ENCODE results near the gene KHSRP.

The KHSRP gene, protein sequence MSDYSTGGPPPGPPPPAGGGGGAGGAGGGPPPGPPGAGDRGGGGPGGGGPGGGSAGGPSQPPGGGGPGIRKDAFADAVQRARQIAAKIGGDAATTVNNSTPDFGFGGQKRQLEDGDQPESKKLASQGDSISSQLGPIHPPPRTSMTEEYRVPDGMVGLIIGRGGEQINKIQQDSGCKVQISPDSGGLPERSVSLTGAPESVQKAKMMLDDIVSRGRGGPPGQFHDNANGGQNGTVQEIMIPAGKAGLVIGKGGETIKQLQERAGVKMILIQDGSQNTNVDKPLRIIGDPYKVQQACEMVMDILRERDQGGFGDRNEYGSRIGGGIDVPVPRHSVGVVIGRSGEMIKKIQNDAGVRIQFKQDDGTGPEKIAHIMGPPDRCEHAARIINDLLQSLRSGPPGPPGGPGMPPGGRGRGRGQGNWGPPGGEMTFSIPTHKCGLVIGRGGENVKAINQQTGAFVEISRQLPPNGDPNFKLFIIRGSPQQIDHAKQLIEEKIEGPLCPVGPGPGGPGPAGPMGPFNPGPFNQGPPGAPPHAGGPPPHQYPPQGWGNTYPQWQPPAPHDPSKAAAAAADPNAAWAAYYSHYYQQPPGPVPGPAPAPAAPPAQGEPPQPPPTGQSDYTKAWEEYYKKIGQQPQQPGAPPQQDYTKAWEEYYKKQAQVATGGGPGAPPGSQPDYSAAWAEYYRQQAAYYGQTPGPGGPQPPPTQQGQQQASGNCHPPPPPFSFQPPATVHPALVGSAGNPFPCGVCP
- total RNA-seq, result 105 to 203 reads per million in 2 experiments

DNA sequence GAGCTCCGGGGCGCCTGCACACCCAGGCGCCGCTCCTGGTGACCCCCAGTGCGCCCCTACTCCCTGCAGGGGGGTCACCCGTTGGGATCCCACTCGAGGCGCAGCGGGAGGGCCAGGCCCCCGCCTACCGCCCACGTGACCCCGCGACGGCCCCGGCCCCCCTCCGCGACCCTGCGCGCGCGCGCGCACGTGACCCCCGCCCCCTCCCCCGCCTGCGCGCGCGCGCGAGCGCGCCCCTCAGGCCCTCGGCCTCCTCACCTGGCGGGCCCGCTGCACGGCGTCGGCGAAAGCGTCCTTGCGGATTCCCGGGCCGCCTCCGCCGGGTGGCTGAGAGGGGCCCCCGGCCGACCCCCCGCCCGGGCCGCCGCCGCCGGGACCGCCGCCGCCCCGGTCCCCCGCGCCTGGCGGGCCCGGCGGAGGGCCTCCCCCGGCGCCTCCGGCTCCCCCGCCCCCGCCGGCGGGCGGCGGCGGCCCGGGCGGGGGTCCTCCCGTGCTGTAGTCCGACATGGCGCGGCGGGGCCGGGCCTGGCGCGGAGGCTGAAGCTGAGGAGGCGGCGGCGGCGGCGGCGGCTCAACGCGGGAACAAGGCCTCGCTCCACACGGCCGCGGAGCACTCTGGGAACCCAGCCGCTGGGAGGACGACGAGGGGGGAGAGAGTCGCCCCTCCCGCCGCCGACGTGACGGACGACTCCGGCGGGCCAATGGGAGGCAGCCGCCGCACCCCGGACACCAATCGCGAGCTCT, at the start of gene KHSRP:
KHSRP (minus strand) TSS at position 617 of the 744 bp plus-strand sequence; CDS start at position 507, 110 bp downstream.
- no peak for DNase-seq (ENCODE audit: low read depth)

DNA sequence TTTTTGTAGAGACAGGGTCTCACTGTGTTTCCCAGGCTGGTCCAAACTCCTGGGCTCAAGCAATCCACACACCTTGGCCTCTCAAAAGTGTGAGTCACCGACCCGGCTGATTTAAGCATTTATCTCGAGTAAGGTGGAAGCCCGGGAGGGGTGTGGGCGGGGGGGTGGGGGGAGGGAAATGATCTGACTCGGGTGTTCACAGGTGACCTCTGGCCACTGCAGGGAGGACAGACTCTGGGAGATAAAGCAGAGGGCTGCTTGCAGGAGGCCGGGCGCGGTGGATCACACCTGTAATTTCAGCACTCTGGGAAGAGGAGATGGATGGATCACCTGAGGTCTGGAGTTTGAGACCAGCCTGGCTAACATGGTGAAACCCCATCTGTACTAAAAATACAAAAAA, 49.0 kb upstream of the KHSRP start:
- no peak for DNase-seq (ENCODE audit: low read depth)

DNA sequence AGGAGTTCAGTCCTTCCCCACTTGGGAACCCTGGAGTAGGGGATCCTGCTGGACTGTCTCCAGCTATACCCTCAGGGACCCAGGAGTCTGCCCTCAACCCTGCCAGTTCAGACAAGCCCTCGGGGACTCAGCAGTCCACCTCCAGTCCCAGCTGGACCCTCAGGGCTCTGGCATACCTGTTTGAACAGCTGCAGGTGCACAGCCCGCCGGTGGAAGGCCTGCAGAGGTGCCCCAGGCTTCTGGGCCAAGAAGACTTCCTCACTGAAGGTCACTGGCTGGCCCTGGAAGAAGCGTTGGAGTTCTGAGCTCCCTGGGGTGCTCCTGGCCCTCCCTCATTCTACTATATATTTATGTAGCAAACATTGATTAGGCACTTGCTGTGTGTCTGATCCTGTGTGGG, 48.1 kb upstream of the KHSRP start:
- DNase-seq (ENCODE audit: low read depth), result no peak

DNA sequence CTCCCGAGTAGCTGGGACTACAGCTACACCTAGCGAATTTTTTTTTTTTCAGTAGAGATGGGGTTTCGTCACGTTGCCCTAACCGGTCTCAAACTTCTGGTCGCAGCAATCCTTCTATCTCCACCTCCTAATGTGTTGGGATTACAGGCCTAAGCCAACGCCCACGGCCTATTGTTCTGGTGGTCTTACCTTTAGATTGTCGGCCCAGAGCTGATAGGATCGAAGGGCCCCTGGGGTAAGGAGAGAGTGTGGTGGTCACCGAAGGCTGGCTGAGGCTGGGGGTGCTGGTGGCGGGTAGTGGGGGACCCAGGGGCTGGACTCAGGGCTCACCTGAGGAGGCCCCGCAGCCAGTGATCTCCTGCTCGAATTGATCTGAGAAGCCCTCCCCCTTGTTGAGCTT, 46.5 kb upstream of the KHSRP start:
- no peak for DNase-seq (ENCODE audit: low read depth)

DNA sequence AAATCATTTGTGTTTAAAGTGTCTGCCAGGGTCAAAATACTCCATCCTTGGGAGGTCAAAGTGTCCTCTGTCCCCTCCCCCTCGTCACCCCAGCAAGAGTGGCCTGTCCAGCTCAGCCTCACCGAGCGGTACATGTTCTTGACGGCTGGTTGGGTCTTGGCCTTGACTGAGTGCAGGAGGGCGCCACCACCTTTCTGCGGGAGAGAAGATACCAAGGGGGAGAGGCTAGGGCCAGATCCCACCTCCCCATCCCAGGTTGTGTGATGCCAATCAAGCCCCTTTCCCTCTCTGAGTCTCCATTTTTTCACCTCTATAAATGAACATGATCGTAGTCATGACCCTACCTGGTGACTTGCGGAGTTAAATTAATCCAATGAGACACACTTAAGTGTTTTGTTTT, 45.6 kb upstream of the KHSRP start:
- DNase-seq (ENCODE audit: low read depth), result no peak

DNA sequence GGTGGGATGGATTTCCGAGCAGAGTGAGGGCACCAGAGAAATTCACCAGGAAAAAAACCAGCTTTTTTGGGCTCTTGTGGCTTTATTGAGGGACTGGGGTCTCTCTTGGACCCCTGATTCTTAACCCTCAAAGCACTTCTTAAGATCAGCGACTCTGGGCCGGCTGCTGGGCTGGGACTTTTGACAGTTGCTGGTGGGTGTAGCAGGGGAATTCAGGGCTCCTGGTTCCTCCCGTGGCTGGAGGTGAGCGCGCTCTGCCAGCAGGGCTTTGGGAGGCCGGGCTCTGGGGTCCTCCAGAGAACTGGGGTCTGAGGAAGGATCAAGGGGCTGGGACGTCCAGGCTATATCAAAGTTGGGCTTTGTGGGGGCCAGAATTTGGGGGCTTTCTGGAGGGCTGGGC, 42.8 kb upstream of the KHSRP start:
- no peak for DNase-seq (ENCODE audit: low read depth)

DNA sequence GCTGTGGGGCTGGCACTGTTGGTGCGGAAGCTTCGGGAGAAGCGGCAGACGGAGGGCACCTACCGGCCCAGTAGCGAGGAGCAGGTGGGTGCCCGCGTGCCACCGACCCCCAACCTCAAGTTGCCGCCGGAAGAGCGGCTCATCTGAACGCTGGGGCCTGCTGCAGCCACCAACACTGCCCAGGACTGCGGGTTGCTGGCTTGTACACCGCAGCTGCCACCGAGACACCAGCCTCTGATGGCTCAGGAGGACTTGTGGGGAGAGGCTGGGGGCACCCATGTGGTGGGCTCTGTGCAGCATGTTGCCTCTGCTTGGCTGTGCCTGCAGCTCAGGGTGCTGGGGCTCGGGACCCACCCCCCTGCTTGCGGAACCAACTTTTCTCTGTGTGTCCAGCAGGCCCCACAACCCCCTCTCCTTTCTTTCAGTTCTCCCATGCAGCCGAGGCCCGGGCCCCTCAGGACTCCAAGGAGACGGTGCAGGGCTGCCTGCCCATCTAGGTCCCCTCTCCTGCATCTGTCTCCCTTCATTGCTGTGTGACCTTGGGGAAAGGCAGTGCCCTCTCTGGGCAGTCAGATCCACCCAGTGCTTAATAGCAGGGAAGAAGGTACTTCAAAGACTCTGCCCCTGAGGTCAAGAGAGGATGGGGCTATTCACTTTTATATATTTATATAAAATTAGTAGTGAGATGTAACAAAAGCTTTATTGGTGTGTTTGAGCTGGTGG, 42.1 kb upstream of the KHSRP start:
- DNase-seq (ENCODE audit: low read depth), result no peak

DNA sequence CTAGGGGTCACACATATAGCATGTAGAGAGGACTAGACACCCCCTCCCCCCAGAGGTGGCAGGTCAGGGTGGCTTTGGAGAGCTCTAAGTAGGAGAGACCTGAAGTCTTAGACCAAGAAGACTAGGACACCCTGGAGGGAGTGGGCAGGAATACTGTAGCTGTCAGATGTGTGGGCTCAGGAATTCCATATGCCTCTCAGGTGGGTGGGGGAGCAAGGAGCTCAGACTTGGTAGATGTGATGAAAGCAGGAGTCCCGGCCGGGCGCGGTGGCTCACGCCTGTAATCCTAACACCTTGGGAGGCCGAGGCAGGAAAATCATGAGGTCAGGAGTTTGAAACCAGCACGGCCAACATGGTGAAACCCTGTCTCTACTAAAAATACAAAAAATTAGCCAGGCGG, 41.1 kb upstream of the KHSRP start:
- no peak for DNase-seq (ENCODE audit: low read depth)

DNA sequence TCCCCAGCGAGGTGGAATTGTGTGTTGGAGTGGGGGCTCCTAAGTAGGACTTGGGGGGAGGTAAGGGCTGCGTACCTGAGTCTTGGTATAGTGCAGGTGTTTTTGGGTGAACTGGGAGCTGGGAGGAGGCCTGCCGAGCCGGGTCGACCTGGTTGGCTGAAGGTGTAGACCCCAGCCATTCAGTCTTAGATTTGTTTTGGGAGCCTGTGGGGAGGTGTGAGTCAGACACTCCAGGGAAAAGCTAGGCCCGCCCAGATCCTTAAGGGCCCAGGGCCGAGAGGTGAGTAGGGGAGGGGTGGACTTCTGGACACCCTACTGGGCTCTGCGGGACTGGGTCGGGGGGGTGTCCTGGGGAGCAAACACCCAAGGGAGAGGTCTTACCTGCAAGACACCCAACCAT, 40.4 kb upstream of the KHSRP start:
- no peak for DNase-seq (ENCODE audit: low read depth)

DNA sequence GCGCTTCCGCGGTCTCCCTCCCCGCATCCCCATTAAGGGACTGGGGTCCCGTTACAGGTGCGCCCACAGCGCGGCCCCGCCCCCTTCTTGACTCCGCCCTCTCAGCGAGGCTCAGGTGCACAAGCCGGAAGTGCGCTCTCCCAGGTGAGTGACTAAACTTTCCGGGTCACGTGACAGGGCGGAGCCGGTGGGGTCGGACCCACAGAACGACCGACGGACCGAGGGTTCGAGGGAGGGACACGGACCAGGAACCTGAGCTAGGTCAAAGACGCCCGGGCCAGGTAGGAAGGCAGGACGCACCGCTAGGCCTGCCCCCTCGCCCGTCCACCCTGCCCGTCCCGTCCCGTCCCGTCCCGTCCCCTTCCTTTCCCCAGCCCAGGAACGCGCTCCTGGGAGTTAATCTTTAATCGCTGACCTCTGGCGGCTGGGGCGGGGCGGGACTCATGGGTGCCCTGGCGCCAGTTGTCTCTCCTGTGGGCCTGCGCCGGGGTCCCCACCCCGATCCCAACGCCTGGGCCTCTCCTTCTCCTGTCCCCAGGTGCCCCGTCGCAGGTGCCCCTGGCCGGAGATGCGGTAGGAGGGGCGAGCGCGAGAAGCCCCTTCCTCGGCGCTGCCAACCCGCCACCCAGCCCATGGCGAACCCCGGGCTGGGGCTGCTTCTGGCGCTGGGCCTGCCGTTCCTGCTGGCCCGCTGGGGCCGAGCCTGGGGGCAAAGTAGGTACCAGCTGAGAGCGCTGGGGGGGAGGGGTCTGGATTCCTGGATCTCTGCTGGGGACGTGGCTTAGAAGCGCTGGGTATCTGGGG, 39.7 kb upstream of the KHSRP start, which contains the start of gene CRB3:
CRB3 (plus strand) TSS at position 202 of the 804 bp plus-strand sequence; CDS start at position 633, 431 bp downstream.
- peak; percentile 50 for DNase-seq (ENCODE audit: low read depth)

DNA sequence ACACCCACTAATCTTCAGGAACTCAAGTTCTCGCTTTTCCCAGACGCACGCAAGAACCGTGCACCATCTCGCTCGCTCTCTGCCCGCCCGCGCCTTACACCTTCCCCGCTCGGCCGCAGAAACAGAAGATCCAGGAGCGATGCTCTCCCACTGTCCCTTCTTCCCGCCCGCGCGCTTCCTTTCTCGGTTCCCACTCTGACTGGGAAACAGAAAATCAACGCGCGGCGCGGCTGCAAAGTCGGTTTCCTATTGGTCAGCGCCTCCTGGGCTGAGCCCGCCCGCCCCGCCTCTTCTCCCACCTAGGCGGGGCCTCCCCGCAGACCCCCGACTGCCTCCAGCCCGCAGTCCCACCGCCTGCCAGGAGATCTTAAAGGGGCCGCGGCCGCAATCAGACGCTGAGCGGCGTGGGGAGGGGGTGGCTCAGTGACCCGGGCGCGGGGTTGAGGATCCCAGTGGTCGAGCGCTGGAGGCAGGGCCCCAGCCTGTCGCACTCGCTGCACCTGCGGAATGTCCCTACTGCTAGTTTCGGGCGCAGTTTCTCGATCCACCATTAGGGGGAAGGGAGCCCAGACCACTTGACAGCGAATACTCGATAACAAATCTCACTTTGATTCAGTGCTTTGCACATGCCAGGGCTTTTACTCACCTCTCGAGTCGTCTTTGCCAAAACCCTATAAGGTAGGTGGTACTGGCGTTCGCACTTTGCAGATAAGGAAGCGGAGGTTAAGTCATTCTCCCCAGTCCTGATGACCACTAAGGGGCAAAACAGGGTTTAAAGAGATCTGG, 35.7 kb upstream of the KHSRP start:
- peak; percentile 95 for DNase-seq (ENCODE audit: low read depth)

DNA sequence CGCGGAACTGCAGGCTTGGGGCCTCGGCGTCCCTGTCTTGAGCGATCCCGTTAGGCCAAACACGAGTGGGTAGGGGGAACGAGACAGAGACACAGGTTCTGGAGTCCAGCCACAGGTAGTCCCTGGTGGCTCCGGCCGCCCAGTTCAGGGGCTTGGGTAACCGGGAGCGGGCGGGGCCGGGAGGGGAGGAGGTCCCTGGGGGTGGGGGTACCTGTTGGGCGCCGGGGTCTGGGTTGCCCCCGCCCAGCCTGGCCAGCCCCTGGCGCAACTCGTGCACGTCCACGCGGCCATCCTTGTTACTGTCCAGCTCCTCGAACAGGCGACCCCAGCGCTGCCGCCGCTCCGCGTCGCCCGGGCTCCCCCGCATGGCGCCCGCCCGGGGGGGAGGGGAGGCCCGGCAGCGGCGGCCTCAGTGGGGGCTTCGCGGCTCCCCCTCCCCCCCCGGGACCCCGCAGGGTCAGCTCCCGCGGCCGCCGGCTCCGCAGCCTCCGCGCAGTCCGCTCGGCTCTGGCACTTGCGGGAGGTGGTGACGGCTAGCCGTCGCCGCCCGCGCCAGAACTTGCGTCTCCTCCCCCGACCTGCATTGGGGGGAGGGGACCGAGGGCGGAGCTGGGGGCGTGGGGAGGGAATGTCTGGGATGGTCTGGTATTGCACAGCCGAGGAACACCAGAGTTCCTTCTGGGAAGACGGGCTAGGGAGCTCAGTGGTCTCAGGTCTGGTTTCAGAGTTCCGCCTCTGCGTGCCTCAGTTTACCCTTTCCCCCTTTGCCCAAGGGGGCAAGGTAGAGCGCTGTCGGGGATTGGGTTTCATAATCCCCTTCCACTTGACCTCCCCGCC, 34.9 kb upstream of the KHSRP start, which contains the start of gene SLC25A23:
SLC25A23 (minus strand) TSS at position 531 of the 837 bp plus-strand sequence; CDS start at position 367, 164 bp downstream.
- peak; percentile 44 for DNase-seq (ENCODE audit: low read depth)

DNA sequence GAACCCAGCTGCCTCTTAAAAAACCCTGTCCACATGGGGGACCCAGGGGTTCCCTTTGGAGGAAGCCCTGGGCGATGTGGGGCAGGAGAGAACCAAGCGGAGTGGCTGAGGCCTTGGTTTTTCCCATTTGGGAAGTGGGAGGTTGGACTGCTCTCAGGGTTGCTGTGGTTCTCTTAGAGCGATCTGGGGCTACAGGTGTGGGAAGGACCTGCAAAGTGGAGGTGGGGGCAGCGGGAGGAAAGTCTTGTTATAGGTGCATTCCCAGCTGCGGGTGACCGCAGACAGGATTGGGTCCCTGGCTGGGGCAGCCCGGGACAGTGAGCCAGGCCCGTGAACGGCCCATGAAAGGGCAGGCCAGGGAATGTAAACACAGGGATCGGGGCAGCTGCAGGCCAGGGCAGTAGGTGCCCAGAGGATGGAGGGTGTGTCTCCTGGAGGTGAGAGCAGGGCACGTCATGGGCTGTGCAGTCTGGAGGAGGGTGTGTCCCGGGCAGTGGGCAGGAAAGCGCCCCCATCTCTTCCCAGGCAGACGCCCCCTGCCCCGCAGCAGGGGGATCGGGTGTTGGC, 34.2 kb upstream of the KHSRP start:
- no peak for DNase-seq (ENCODE audit: low read depth)

DNA sequence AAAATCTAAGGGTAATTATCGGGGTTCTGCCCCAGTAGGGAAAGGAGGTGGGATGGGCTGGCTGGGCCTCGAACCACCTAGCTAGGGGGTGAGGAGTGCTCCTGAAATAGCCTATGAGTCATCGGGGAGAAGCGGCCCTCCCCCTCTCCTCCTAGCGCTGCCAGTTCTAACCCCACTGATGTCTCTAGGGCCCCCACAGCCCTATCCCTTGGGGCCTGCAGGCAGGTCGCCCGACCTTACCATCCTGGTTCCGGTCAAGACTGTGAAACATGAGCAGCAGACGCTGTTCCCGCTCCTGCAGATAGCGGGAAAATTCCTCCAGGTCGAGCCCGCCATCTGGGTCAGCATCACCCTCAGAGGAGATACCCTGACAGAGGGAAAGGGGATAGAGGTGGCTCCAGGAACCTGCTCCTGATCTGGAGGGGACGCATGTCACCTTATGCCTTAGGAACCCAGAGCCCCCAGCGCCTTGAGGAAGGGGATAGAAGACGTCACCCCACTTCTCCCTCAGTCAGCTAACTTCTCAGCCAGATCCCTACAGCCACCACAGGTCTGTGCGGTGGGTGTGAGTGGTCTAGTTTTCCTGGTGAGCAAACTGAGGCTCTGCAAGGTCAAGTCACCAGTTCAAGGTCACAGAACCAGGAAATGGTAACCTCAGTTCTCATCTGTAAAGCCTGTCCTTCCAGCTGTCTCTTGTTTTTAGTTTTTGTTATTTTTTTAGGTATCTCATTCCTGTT, 33.5 kb upstream of the KHSRP start:
- no peak for DNase-seq (ENCODE audit: low read depth)

DNA sequence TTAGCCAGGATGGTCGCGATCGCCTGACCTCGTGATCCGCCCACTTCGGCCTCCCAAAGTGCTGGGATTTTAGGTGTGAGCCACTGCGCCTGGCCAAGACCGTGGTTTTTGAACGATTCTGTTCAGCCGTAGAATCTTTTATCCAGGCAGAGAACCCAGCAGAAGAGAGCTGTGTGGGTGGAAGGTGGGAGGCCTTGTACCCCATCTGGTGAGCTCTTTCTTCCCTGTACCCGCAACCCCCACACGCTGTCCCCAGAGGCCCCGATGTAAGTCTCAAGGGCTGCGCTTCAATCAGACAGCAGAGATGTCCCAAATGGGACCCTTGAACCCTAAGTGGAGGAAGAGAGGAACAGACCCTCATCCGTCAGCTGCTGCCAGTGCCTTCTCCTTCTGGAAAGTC, 31.3 kb upstream of the KHSRP start:
- DNase-seq (ENCODE audit: low read depth), result no peak

DNA sequence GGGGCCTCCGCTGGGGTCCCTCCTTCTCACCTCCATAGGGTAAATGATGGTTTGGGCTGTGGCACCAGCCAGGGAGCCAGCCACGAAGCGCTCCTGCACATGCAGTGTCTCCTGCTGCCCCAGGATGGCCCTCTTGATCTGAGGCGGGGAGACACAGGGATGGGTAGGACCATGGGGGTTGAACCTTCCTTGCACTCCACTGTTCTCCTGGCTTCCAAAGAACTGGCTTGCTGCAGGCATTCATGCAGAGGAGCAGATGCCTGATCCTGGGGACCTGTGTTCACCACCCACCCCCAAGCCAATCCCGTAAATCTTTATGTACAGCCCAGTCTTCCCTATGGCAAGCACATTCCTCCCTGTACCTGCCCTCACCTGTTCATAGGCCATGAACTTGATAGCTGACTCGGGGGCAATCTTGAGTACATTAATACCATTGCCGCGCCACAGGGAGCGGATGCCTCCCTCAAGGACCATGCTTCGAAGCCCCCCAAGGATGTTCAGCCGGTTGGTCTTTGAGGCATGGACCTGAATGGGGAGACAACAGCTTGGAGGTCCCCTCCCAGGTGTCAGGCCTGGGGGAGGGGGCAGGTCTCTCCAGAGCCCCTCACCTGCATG, 29.4 kb upstream of the KHSRP start:
- no peak for DNase-seq (ENCODE audit: low read depth)

DNA sequence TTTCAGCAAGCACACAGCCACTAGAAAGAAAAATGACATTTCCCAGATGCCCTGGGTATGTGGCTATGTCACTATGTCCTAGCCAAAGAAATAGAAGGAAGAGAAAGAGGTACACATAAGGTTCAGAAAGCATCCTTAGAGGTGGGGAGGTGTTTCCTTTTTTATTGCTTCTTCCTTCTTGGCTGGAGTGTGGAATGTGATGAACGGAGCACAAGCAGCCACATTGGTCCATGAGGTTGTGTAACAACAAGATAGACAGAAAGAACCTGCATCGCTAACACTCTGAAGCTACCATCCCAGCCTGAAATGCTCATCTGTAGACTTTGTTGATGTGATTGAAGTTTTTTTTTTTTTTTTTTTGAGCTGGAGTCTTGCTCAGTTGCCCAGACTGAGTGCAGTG, 28.3 kb upstream of the KHSRP start:
- DNase-seq (ENCODE audit: low read depth), result no peak

DNA sequence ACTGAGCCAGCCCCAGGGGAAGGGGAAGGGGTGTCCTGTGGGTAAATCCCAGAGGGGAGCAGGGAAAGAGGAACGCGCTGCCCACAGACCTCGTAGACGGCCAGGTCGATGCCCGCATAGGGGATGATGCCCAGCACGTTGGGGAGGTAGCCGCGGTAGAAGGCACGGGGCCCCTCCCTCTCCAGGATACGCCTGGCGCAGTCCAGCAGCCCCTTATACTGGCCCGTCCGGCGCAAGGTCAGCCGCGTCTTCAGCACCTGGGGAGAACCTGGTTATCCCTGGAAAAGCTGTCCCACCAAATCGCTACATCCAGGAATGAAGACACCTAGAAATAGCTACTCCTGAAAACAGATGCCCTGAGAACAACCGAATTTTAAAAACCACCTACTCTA, 27.6 kb upstream of the KHSRP start:
- DNase-seq (ENCODE audit: low read depth), result no peak

Measured in T follicular helper cell (primary cell).